ENCODE results near the gene FYB1.
"Not testable (repeated sequence)": the region's sequence is repeated elsewhere in the genome, so short reads cannot be mapped to it uniquely, and the experiment has no call there.

The FYB1 gene

DNA sequence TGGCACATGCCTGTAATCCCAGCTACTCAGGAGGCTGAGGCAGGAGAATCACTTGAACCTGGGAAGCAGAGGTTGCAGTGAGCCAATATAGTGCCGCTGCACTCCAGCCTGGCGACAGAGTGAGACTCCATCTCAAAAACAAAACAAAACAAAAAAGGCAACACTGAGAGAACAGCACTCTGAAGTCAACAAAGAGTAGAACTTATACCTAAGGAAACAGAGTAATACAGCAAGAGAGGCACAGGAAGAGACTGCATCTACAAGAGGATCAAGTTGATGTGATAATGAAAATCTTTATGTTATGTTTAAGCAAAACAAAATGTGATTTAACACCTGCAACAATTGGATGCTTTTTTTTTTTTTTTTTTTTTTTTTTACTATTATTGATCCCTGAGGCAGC lies 33.1 kb downstream of the FYB1 start:
- no peak for DNase-seq

DNA sequence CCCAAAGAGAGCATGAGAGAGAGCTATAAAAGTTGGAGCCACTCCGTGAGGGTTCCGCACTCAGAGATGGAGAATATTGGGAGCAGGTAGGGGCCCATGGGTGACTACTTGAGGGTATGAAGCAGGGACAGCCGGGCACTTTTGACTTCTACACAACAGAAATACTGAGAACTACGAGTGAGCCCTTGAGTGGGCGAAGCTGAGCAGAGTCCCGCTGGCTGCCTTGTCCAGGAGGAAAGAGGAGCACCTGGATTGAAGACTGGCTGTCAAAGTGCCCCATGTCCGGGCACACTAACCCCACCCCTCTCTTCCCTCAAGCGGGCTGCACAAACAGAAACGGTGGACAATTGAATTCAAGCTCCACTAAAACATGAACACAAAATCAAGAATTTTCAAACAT lies 33.6 kb downstream of the FYB1 start:
- no peak for DNase-seq

DNA sequence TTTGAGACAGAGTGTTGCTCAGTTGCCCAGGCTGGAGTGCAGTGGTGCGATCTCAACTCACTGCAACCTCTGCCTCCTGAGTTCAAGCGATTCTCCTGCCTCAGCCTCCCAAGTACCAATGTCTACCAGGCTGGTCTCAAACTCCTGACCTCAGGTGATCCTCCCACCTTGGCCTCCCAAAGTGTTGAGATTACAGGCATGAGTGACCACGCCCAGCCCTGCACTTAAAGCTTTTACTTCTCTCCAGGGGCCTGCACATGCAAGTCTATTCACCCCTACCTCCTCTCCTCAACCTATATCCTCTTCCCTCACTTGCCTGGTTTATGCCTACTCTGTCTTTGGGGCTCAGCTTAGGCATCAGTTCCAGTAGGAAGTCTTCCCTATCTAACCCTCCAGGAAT lies 39.8 kb downstream of the FYB1 start:
- not testable (repeated sequence) for DNase-seq

DNA sequence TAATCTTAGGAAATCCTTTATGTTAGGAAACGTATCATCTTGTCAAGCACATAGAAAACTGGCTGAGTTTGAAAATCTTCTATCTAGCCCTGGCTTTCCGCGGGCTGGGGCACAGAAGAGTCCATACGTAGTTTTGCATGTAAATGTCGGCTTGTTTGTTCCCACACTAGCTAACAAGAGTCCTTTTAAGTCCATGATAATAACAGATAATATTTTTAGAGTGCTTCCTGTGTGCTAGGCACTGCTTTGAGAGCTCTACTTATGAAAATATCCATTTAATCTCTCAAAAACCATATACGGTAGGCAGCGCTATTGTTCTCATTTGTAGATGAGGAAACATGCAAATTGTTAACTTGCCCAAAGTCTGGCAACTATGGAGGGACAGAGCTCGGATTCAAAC lies 40.5 kb downstream of the FYB1 start:
- no peak for DNase-seq

DNA sequence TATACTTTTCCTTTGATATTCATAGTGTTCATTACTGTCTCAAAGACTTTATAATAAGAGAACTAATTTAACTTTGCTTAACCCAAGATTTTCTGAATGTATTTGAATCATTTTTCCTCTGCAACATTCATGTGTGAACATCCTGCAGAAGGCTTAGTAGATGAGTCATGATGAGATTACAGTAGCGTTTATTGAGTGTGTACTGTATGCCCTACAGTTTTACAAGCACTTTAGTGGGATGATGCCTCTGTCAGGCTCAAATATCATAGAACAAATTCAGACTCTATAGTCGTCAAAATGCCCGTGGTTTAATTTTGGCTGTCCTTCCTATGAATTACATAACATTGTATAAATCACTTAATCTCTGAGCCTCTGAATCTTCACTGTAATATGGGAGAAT lies 41.2 kb downstream of the FYB1 start:
- no peak for DNase-seq

DNA sequence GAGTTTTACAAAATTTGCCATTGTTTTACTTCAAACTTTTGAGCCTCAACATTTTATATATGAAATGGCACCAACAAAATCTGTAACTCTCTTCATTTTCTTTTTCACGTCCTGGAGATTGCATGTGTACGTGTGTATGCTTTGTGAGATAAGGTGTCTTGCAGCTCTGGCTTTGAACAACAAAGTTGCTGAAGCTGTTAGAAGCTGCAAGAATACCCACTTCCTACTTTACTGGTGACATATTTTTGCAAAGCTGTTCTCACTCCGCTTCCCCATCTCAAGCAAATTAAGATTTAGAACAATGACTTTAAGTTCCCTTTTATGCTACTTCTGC lies 41.8 kb downstream of the FYB1 start:
- DNase-seq = no peak

DNA sequence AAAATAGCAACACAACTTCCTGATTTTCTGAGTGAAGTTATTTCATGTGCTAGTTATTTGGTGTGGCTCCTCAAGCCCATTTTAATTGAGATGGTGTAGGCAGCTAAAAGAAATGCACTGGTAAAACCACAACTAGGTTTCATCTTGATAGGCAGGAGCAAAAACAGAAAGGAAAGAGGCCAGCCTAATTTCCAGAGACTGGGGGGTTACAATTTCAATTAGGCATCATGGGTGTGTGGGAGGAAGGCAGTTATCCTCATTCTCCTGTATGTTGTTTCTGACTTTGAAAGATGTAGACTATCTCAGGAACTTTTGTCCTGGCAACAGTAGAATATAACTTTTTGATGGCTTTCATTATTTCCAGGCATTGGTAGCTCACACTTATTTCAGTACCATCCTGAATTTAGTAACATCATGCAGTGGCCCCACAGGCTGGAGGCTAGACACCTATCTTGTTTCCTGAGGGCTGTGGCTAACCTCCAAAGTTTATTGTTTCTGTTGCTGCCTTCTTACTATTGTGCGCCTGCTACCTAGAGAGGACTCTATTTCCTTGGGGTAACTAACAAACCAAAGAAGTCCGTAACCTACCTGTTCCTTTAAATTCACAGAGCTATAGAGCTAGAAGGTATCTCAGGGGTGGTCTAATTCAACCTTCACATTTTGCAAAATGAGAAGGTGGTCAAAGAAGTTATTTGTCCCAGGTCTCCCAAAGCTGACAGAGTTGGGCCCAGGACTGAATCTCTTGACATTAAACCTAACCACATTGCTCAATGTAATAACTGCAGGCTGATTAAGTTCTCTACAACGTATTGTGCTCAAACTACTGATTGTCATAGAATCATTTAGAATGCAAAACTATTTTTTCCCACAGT lies 42.4 kb downstream of the FYB1 start:
- no peak for DNase-seq

DNA sequence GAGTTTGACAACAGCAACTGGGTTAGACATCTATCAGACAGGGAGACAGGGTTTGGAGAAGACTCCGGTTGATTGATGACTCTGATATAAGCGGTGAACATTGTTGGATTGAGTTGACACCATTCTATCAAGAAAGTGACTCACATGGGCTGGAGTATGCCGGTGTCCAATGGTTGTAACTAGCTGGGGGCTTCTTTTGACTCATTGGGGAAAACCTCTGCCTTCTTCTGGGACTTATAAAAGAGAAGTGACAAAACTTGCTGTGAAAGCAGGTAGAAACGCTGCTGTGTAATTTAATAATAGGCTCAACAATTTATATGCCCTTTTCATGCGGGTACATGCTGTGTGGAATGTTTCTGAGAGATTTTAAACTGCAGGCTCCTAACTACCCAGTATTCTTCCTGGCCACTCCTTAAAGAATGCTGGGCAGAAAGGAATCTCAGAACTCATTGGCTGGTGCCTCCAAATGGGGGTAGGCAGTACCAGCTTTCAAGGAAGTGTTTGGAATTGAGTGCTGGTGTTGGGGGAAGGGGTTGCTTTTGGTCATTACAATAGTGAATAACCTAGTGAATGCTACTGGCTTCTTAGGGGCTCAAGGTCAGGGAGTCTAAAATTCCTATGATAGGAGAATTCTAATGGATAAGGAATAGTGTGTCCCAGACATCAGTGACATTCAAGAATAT lies 43.9 kb downstream of the FYB1 start:
- DNase-seq = no peak

DNA sequence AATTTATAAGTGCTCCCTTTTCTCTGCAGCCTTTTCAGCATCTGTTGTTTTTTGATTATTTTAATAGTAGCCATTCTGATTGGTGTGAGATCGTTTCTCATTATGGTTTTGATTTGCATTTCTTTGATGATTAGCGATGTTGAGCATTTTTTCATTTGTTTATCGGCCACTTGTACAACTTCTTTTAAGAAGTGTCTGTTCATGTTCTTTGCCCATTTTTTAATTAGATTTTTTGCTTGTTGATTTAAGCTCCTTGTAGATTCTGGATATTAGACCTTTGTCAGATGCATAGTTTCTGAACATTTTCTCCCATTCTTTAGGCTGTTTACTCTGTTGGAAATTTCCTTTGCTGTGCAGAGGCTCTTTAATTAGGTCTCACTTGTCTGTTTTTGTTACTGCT lies 46.3 kb downstream of the FYB1 start:
- DNase-seq = no peak

DNA sequence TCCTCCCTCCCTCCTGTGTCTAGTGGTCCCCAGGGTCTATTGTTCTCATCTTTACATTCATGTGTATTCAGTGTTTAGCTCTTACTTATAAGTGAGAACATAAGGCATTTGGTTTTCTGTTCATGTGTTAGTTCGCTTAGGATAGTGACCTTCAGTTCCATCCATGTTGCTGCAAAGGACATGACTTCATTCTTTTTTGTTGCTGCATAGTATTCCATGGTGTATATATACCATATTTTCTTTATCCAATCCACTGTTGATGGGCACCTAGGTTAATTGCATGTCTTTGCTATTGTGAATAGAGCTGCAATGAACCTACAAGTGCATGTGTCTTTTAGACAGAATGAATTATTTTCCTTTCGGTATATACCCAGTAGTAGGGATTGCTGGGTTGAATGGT lies 46.8 kb downstream of the FYB1 start:
- no peak for DNase-seq

DNA sequence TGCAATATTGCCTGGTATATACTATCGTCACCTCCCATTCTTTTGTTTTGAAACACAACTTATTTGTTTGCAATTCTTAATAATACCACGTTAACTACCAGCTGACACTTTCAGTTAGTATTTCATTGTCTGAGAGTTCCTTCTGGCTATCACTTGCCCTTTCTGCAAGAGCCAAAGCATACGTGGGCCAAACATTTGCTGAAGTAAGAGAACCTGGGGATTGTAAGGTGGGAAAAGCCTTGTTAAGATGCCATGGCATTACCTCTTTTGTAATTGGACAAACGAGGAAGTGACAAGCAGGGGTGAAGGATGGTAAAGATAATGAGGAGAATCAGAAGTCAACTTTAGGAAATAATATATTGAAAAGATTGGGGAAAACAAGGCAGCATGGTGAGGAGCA lies 47.7 kb downstream of the FYB1 start:
- no peak for DNase-seq

DNA sequence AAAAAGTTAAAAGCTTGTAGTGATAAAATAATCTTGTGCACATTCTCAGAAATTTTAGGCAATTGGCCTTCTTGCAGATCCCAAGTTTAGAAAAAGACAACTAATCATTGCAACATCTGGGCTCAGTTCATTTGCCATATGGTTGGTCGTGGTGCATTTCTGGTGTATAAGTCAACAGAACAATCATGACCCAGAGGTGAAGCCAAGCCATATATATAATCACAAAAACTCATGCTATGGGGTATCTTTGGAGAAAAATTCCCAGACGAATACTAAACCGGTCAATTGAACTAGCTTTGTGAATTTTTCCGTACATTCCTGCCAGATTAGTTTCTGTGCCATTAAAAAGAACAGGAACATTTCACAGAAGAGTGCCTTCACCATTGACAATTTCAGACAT lies 50.3 kb downstream of the FYB1 start:
- no peak for DNase-seq

DNA sequence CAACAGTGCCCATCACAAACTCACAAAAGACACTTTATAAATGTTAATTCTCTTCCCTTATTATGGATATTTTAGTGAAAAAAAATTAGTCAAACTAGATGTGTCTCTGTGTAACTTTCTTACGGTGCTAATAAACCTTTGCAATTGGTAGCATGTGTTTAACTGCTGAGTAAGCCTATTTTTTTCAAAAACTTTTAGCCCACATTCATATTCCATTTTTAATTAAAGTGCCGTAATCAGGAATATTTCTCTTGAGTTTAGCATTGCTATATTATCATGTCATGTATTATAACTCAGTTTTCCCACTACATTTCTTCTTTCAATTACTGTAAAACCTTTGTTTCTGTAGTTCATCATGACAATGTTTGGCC lies 51.4 kb downstream of the FYB1 start:
- no peak for DNase-seq

DNA sequence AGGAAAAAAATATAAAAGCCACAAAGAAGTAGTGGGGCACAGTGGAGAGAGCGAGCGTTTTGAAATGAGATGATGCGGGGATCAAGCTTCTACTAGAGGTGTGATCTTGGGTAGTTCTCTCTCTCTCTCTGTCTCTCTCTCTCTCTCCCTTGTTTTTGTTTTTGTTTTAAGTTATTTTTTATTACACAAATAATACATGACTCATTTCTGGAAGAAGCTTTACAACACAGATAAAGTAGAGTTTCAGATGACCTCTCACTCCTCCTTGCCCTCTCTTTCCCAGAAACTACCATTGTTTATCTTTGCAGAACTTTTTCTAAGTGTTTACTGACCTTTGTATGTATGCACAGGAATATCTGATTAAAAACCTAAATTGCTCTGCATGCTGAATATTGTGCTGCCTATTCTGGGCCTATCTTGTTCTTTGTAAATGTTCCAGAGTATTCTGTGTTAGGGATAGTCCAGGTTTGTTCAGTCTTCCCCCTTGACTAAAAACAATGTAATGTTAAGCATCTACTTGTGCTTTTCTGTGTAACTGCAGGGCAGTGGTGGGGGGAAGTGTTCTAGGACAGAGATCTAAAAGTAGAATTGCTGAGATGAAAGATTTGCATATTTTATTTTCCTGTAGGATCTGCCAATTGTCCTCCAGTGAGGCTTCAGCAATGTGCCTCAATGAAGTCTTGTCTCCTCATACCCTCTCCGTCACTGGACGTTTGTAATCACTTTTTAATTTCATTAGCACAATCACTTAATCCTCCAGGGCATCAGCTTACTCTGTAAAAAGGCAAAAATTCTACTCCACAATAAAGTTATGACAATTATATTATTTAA lies 52.0 kb downstream of the FYB1 start:
- DNase-seq = no peak

DNA sequence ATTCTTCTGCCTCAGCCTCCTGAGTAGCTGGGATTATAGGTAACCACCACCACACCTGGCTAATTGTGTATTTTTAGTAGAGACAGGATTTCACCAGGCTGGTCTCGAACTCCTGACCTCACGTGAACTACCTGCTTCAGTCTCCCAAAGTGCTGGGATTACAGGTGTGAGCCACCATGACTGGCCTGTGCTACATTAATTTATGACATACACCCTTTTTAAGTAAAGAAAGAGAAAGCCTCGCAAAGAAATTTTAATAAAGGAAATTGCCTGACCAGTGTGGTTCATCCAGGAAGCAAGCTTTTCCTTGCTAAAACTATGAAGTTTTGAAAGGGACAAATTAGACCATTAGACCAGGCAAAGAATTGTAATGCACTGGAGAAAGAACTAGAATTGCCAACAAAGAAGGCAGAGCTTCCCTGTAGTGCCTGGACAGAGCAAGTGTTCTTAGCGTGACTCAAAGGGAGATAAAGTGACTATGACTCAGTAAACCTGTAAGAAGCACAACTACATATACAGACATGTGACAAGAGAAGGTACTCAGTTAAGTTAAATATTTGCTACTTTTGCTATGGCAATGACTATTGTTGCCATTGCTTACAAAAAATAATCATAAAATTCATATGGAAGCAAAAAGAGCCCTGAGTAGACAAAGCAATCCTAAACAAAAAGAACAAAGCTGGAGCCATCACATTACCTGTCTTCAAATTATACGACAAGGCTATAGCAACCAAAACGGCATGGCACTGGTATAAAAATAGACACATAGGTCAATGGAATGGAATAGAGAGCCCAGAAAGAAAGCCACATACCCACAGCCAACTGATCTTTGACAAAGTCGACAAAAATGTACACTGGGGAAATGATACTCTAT lies 54.6 kb downstream of the FYB1 start:
- DNase-seq = no peak

DNA sequence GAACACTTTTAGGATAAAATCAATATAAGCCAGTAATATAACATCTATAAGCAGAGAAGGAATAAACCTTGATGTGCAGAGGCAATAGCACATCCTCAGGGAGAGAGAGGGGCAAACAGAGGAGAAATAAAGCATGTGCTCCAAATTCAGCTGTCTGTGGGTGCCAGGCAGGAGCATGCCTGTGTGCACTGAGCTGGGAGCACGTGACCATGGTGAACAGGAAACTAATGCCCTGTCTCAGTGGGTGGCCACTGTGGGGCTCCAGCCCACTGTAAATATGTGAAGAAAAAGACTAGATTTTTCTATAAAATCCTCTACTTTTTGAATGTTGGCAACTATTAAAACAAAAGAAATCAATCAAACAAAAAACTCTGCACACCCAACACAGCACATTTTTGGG lies 55.3 kb downstream of the FYB1 start:
- DNase-seq = no peak

DNA sequence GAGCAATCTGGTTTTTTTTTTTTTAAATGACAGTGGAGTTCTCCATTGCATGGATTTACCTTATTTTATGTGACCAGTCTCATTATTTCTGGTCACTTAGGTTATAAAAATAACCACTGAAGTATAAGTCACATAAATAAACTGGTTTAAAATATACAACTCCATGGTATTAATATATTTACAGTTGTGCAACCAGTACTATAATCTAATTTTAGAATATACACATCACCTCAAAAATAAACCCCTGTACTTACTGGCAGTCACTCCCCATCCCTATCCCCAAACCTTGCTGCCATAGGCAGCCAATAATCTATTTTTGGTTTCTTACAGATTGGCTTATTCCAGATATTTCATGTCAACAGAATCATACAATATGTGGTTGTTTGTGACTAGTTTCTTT lies 57.8 kb downstream of the FYB1 start:
- DNase-seq = no peak

DNA sequence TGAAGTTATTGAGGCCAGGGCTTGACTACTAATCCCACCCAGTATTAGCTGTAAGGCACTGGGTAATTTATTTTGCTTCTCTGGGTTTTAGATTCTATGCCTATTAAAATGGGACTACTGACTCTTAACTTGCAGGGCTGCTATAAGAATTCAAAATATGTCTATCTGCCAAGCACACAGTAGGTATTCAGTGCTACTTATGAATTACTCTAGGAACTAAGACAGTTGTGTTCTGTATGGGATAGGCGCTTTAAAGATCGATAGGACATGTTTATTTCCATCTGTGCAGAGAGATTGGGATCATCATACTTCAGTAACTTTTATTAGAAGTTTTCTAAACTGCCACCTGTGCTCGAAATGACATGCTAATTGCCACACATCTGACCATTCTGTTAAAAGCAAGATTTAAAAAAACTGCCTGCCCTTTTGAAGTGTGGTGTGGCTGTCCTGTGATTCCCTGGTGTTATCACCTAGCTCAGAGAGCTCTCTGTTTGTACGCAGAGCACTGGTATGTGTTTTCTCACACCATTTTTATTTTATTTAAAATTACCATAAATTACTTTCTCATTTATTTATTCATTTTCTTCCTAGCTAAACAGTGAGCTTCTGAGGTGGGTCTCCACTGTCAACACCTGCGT lies 58.7 kb downstream of the FYB1 start:
- DNase-seq = no peak

DNA sequence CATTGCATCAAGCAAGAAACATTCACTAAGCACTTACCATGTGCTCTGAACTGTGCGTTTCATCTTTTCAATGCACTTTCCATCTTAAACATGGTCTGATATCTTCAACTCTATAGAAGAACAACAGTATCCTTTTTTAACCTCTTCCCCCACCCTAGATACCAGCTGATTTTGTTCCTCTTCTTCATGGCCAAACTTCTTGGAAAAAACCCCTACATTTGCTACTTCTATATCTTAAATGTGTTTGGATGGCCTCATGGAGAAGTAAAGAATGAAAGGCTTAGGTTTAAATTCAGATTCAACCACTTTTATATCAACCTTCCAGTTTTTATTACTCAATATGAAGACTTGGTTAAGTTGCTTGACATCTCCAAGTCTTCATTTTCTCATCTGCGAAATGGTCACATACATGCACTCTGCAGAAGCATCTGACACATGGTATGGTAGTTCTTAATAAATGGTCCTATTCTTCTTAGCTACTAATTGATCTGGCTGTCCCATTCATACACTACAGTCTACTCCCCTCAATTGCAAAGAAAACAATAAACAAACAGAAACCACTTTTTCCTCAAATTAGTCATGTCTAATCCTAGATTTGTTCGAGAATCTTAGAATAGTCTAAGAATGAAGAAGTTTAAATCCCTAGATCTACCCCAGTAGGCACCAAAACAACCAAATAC lies 59.4 kb downstream of the FYB1 start:
- no peak for DNase-seq

DNA sequence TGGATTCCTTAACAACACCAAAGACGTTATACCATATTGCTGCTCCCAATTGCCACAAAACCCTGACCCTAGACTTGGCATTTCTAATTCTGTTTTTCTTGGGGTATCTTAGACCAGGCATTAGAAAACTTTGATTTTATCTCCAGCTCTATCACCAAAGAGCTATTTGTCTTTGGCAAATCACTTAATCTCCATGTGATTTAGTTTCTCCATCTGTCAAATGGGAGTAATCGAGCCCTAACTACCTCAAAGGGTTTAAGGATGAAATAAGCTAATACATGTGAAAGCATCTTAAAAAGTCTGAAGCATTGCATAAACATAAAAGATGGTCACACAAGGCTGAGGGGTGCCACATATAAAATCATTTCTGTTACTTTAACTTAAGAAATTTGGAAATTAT lies 60.6 kb downstream of the FYB1 start:
- no peak for DNase-seq

DNA sequence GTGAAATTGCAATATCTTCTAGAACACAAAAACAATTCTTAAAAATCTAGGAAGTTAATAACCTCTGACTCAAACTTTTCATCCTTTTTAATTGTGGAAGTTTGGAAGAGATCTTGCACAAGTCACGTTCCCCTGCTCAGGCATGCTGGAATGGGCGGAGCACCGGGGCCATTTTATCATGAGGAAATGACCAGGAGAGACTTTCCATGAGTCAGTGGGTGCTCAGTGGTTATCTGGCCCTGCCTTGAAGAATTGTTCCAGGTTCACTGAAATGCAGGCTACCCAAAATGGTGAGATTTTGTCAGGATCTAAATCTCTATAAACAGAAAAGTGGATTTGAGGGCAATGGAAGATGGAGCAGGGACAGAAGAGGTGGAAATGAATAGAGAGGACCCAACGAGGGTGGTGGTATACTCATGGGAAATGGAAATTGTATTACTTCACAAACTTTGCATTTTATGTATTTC lies 61.2 kb downstream of the FYB1 start:
- no peak for DNase-seq

DNA sequence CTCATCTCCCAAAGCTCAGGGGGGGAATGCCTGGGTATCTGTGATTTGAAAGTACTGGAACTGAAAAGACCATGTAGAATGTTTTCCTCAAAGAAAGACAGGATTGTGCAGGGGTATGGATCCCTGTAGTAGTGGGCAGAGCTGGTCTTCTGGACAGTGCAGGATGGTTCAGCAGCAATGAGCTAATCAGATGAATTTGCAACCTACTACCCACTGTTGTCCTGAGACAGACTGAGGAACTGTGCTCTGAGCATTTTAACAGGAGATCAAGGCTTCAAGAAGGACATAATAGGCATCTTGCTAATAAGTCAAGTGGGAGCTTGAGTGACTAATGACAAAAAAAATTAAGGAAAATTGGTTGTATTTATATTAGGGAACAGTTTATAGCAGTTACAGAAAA lies 61.7 kb downstream of the FYB1 start:
- no peak for DNase-seq
